WTC11 (cell line): ENCODE measurements around the gene UBE2N.

ENCODE experiments used
- CTCF ChIP-seq: fragments of 200-600 bp; IDR thresholded peaks from 2 replicates; pipeline ENCODE4 v1.8.0; 2022; ENCODE audit warnings: antibody characterized with exemption
- GABPB1 ChIP-seq: sonication (generic); formaldehyde crosslinking; IDR thresholded peaks from 2 replicates; pipeline ENCODE4 v1.8.1; 2023; ENCODE audit warnings: mild to moderate bottlenecking, missing genetic modification reagents
- NR1H2 ChIP-seq: sonication (generic); formaldehyde crosslinking; IDR thresholded peaks from 2 replicates; pipeline ENCODE4 v1.9.0; 2021; ENCODE audit warnings: mild to moderate bottlenecking, moderate library complexity, missing genetic modification reagents
- PRDM15 ChIP-seq: sonication (generic); formaldehyde crosslinking; IDR thresholded peaks from 2 replicates; pipeline ENCODE4 v1.8.0; 2022; ENCODE audit warnings: missing genetic modification reagents
- PREB ChIP-seq: sonication (generic); formaldehyde crosslinking; IDR thresholded peaks from 2 replicates; pipeline ENCODE4 v1.8.1; 2022; ENCODE audit warnings: mild to moderate bottlenecking, missing genetic modification reagents, moderate library complexity, borderline replicate concordance
- ZMAT4 ChIP-seq: fragments of 250-450 bp; sonication (Bioruptor Pico); IDR thresholded peaks from 2 replicates; pipeline ENCODE4 v1.9.0; 2021; ENCODE audit warnings: mild to moderate bottlenecking
- ZNF671 ChIP-seq: fragments of 250-450 bp; sonication (Bioruptor Pico); IDR thresholded peaks from 2 replicates; pipeline ENCODE4 v1.8.0; 2021; ENCODE audit warnings: mild to moderate bottlenecking

GRCh38 chr12:93467351-93468007, 25.7 kb upstream of the UBE2N start, which contains the start of gene MRPL42:
- TF ChIP-seq PREB (CRISPR knock-in tag) (no peak), CTCF (no peak), ZMAT4 (no peak), NR1H2 (CRISPR knock-in tag) (no peak), GABPB1 (CRISPR knock-in tag) (peak; percentile 58), PRDM15 (CRISPR knock-in tag) (no peak), ZNF671 (no peak)
